OCI-LY7 (cell line): Measurements from ENCODE around the gene DHX34. TPM values are rescaled to one million over a fixed set of nuclear protein-coding genes. Genes with fewer than 3 reads are reported as not detected.

Source experiments
- BruUV-seq: library from RNA; stranded (reverse); fragments of 400-500 nt; replicated peaks from 2 replicates; lab custom pipeline; 2021; lab: Mats Ljungman, UMichigan
- CTCF ChIA-PET: fragments of 300-600 bp; sonication (Branson Sonifier 250); formaldehyde crosslinking; loops from one replicate; lab custom pipeline; 2022; ENCODE audit warnings: antibody characterized with exemption; ENCODE audit not compliant: unreplicated experiment; lab: Charles Lee
- POLR2A ChIA-PET: fragments of 300-600 bp; sonication (Branson Sonifier 250); formaldehyde crosslinking; loops from one replicate; lab custom pipeline; 2022; ENCODE audit warnings: antibody characterized with exemption; lab: Charles Lee
- DNase-seq: peaks from one replicate; pipeline ENCODE4 v3.0.0-alpha.2; 2015; ENCODE audit warnings: low spot score
- H2AFZ ChIP-seq: fragments of 200-600 bp; sonication (generic), shearing (Covaris generic); 2 replicates; pipeline ENCODE4 v1.6.1; 2014; ENCODE audit warnings: mild to moderate bottlenecking, antibody characterized with exemption, low read length, moderate library complexity
- H3K27ac ChIP-seq: fragments of 200-600 bp; sonication (generic); 2 replicates; pipeline ENCODE4 v1.5.1; 2014; ENCODE audit warnings: mixed run types, low read depth, mild to moderate bottlenecking, moderate library complexity, low read length, inconsistent platforms; ENCODE audit not compliant: poor library complexity, severe bottlenecking
- H3K36me3 ChIP-seq: fragments of 200-600 bp; sonication (generic); 2 replicates; pipeline ENCODE4 v1.6.1; 2014; ENCODE audit warnings: mild to moderate bottlenecking, antibody characterized with exemption, low read length, moderate library complexity, mixed read lengths; ENCODE audit not compliant: insufficient read depth
- H3K4me1 ChIP-seq: fragments of 200-600 bp; sonication (generic); 2 replicates; pipeline ENCODE4 v1.5.1; 2014; ENCODE audit warnings: mild to moderate bottlenecking, low read length; ENCODE audit not compliant: insufficient read depth, poor library complexity, severe bottlenecking
- H3K4me2 ChIP-seq: fragments of 200-600 bp; sonication (generic); 2 replicates; pipeline ENCODE4 v1.6.1; 2014; ENCODE audit warnings: mild to moderate bottlenecking, low read length
- H3K4me3 ChIP-seq: fragments of 200-600 bp; sonication (generic); 2 replicates; pipeline ENCODE4 v1.5.1; 2014; ENCODE audit warnings: mild to moderate bottlenecking, low read depth, low read length; ENCODE audit not compliant: poor library complexity, severe bottlenecking
- H3K79me2 ChIP-seq: fragments of 200-600 bp; sonication (generic); 2 replicates; pipeline ENCODE4 v1.6.1; 2016; ENCODE audit warnings: low read depth, mild to moderate bottlenecking, low read length, moderate library complexity, mixed read lengths; ENCODE audit not compliant: insufficient read depth
- H3K9me2 ChIP-seq: fragments of 200-600 bp; sonication (generic); 2 replicates; pipeline ENCODE4 v1.6.1; 2016; ENCODE audit warnings: mild to moderate bottlenecking, low read length, mixed read lengths; ENCODE audit not compliant: insufficient read depth
- H3K9me3 ChIP-seq: fragments of 200-600 bp; sonication (generic); 2 replicates; pipeline ENCODE4 v1.6.1; 2014; ENCODE audit warnings: mild to moderate bottlenecking, mixed run types, low read length, mixed read lengths
- H4K20me1 ChIP-seq: fragments of 200-600 bp; sonication (generic); 2 replicates; pipeline ENCODE4 v1.6.1; 2014; ENCODE audit warnings: mild to moderate bottlenecking, antibody characterized with exemption, low read length, moderate library complexity, mixed read lengths; ENCODE audit not compliant: insufficient read depth
- CTCF ChIP-seq: fragments of 200-600 bp; sonication (generic); conservative IDR thresholded peaks from 2 replicates; pipeline ENCODE4 v1.5.1; 2014; ENCODE audit warnings: mild to moderate bottlenecking, antibody characterized with exemption, low read length, moderate library complexity, mixed read lengths
- EZH2phosphoT487 ChIP-seq: fragments of 200-600 bp; sonication (generic); IDR thresholded peaks from 2 replicates; pipeline ENCODE4 v1.6.1; 2018; ENCODE audit warnings: low read depth, borderline replicate concordance, mild to moderate bottlenecking, mixed run types, antibody characterized with exemption, low read length, moderate library complexity, mixed read lengths
- intact Hi-C: fragments of 100-400 bp; cut with micrococcal nuclease; formaldehyde crosslinking; loops from one replicate; pipeline ENCODE4 v1.10.0; 2022; ENCODE audit not compliant: unreplicated experiment
- total RNA-seq, 2 experiments: library from RNA; depleted of rRNA in 1 of 2; stranded (reverse); fragments of >200 nt in 1 of 2; shearing (Covaris generic) in 1 of 2; gene quantifications; 2 replicates each; pipeline ENCODE4 v1.2.3, GENCODE V29; 2014 to 2022

Gene DHX34
- total RNA-seq, 2 experiments from 2014 or later: 19.7 to 32.2 TPM

- intact Hi-C loops: no loop called here
- Histone ChIP-seq H3K4me3 (no peak overlapping the region), H3K27ac (no peak overlapping the region), H3K9me2 (no peaks in the 10 kb centered on the region), H2AFZ (no peak overlapping the region), H3K4me1 (no peaks in the 10 kb centered on the region), H3K36me3 (no peaks in the 10 kb centered on the region), H3K79me2 (no peaks in the 10 kb centered on the region), H4K20me1 (no peaks in the 10 kb centered on the region), H3K4me2 (no peak overlapping the region), H3K9me3 (no peaks in the 10 kb centered on the region)
- no TSS peak for BruUV-seq
- POLR2A ChIA-PET: no interaction called here
- TF ChIP-seq CTCF (no peak), EZH2phosphoT487 (no peak)
- CTCF ChIA-PET: no interaction called here
- no peak for DNase-seq
Measured at GRCh38 chr19:47398707-47399597, 49.8 kb downstream of the DHX34 start.

GRCh38 chr19:47402504-47402903 is 53.4 kb downstream of the DHX34 start:
- POLR2A ChIA-PET: no interaction called here
- no peaks in the 10 kb centered on the region for H4K20me1 ChIP-seq
- H3K36me3 ChIP-seq: no peaks in the 10 kb centered on the region
- CTCF ChIA-PET: no interaction called here
- no peak overlapping the region for H3K4me2 ChIP-seq
- no peak overlapping the region for H3K27ac ChIP-seq
- no peak for DNase-seq
- BruUV-seq: no TSS peak
- intact Hi-C loops: no loop called here
- no peaks in the 10 kb centered on the region for H3K4me1 ChIP-seq
- no peak for TF ChIP-seq CTCF
- no peaks in the 10 kb centered on the region for H3K9me2 ChIP-seq
- no peak overlapping the region for H3K4me3 ChIP-seq
- no peak overlapping the region for H2AFZ ChIP-seq
- H3K79me2 ChIP-seq: no peaks in the 10 kb centered on the region
- H3K9me3 ChIP-seq: no peaks in the 10 kb centered on the region
